ENCODE results near the gene LRRC46.

Gene LRRC46

GRCh38 chr17:47808830-47809480, 22.5 kb upstream of the LRRC46 start:
- DNase-seq (ENCODE audit: low read depth), result no peak

GRCh38 chr17:47810200-47810821, 21.2 kb upstream of the LRRC46 start:
- DNase-seq (ENCODE audit: low read depth), result peak; percentile 67

- DNase-seq (ENCODE audit: low read depth), result no peak
Observed at GRCh38 chr17:47810901-47811635, 20.4 kb upstream of the LRRC46 start.

- DNase-seq (ENCODE audit: low read depth), result no peak
Observed at GRCh38 chr17:47811709-47812108, 19.8 kb upstream of the LRRC46 start.

GRCh38 chr17:47812146-47812920, 19.1 kb upstream of the LRRC46 start:
- DNase-seq (ENCODE audit: low read depth), result no peak

GRCh38 chr17:47813077-47813476, 18.4 kb upstream of the LRRC46 start:
- DNase-seq (ENCODE audit: low read depth), result no peak

- DNase-seq (ENCODE audit: low read depth), result no peak
Observed at GRCh38 chr17:47813512-47814031, 17.9 kb upstream of the LRRC46 start.

- DNase-seq (ENCODE audit: low read depth), result no peak
Observed at GRCh38 chr17:47815106-47815918, 16.2 kb upstream of the LRRC46 start.

- DNase-seq (ENCODE audit: low read depth), result no peak
Observed at GRCh38 chr17:47816111-47816735, 15.2 kb upstream of the LRRC46 start.

GRCh38 chr17:47816947-47817346, 14.5 kb upstream of the LRRC46 start:
- no peak for DNase-seq (ENCODE audit: low read depth)

GRCh38 chr17:47818002-47818695, 13.3 kb upstream of the LRRC46 start:
- DNase-seq (ENCODE audit: low read depth), result no peak

GRCh38 chr17:47819475-47819874, 12.0 kb upstream of the LRRC46 start:
- no peak for DNase-seq (ENCODE audit: low read depth)

GRCh38 chr17:47820033-47820789, 11.3 kb upstream of the LRRC46 start:
- no peak for DNase-seq (ENCODE audit: low read depth)

- DNase-seq (ENCODE audit: low read depth), result no peak
Observed at GRCh38 chr17:47821031-47821423, 10.4 kb upstream of the LRRC46 start.

- peak; percentile 61 for DNase-seq (ENCODE audit: low read depth)
Observed at GRCh38 chr17:47821424-47822391, 9.8 kb upstream of the LRRC46 start, which contains the start of gene OSBPL7. OSBPL7 (minus strand) TSS chr17:47821794; CDS start chr17:47820278, 1,516 bp downstream.

GRCh38 chr17:47822785-47823184, 8.7 kb upstream of the LRRC46 start:
- no peak for DNase-seq (ENCODE audit: low read depth)

- DNase-seq (ENCODE audit: low read depth), result no peak
Observed at GRCh38 chr17:47823519-47823918, 8.0 kb upstream of the LRRC46 start.

- DNase-seq (ENCODE audit: low read depth), result no peak
Observed at GRCh38 chr17:47829870-47830269, 1.6 kb upstream of the LRRC46 start.
